GM18867 (cell line): ENCODE results near the gene COL4A1.

ENCODE experiments used
- ATAC-seq: cut with Tn5 transposase; IDR thresholded peaks from one replicate; pipeline ENCODE4 v1.9.1; 2021; ENCODE audit warnings: mild to moderate bottlenecking, moderate library complexity; ENCODE audit not compliant: unreplicated experiment

Gene COL4A1

DNA sequence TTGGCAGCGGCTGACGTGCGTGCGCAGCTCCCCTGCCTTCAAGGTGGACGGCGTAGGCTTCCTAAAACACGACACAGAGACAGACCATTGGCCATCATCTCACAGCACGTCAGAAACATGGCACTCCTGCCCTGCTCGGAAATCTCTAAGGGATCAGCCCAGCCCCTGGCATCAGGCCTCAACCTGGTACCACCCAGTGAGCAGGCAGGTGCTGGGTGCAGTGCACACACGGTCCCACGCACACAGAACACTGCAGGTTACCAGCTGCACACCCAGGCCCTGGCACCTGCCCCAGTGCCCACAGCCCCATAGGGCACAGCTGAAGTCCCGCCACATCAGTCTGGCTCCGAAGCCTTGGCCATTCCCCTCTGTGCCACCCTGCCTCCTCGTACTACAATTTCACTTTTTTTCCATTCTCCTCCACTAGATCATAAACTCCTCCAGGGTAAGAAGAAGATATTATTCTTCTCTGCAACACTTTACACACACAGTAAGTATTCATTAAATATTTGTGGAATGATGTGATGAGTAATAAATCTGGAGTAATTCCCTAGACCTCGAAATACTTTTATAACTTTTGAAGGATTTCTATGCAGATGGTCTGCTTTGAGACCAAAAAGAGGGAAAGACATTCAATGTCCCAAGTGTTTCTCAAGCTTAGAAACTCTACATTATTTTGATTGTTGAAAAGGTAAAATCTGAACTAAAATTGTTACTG, 156.4 kb downstream of the COL4A1 start:
- no peak for ATAC-seq

DNA sequence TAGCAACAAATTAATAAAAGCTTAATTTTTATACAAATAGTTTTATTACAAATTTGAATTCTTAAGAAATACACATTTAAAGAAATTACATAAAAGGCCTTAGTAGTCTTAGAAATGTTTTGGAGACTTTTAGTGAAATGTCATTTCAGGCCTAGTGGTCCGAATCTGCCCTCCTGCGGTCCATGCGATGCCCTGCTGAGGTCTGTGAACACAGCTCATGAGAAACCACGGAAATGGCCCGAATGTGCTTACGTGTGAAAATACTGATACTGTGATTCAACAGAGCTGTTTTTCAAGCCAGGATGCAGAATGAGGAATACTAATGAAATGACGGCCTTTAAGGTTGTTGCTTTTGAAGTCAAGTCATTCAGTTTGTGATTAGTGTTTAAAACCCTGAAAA, 157.9 kb downstream of the COL4A1 start:
- no peak for ATAC-seq

DNA sequence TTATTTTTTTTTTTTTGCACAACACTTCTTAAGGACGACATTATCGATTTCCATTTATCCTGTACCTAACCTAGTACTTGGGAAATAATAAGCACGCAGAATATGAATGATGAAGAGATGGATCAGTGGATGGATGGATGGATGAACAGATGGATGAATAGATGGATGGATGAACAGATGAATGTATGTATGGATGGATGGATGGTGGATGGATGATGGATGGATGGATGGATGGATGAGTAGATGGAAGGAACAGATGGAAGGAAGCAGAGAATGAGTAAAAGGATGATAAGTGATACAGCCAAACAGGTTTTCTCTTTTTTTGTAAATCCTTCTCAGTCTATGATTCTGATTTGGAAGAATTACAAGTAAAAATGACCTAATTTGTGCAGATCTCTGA, 166.9 kb downstream of the COL4A1 start:
- ATAC-seq, result no peak

DNA sequence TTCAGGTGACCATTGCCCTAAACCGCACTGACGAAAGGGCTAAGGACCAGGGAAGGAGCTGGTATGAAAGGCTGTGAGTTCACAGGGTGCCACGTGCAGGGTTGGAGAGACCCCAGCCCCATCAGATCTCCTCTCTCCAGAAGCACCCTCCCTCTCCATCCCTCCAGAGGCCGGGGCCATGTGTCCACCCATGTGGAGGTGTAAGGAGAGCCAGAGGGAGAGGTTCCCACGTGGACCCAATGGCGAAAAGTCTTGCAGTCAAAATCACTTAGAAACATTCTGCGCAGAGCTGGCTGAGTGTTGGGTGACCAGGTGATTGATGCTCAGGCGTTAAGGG, 168.3 kb downstream of the COL4A1 start:
- no peak for ATAC-seq

DNA sequence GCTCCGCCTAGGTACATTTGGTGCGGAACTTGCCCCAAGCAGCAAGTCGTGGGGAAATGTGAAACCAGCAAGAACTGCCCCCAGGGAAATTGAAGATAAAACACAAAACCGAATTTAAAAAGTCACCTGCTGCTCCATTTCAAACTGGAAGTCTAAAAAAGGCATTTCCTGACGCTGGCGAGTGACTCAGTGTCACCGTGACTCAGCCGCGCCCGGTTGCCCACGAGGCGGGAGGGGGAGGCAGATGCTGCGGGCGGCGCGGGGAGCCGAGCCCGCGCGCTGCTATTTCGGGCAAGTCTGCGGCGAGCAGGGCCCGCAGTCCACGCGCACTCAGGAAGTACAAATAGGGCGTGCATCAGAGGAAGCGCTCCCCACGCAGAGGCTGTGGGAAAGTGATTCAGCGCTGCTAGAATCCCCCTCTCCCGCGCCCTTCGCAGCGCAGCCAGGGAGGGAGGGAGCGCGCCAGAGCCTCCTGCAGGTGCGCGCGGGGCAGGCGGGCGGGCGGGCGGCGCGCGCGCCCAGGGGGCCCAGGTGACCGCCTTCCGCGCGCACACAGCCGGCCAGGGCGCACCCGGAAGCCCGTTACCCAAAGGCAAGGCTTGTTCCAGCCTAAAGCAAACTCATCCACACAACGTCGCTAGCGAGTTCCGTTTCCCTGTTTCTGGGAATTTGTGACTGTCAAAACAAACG, 168.8 kb downstream of the COL4A1 start:
- peak; percentile 66 for ATAC-seq

DNA sequence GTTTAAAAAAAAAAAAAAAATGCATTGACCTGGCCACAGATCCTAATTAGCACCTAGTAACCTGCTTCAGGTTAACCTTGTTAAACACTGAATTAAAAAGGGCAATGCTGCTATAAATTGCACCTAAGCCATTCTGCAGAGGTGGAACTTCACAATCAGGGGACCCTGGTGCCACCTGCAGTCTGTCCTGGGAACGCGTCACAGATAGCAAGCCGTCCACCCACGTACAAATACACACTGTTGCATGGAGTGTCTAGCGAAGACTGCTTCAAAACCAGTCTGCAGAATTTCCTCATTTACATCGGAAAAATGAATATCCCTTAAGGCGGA, 169.3 kb downstream of the COL4A1 start:
- peak; percentile 87 for ATAC-seq

DNA sequence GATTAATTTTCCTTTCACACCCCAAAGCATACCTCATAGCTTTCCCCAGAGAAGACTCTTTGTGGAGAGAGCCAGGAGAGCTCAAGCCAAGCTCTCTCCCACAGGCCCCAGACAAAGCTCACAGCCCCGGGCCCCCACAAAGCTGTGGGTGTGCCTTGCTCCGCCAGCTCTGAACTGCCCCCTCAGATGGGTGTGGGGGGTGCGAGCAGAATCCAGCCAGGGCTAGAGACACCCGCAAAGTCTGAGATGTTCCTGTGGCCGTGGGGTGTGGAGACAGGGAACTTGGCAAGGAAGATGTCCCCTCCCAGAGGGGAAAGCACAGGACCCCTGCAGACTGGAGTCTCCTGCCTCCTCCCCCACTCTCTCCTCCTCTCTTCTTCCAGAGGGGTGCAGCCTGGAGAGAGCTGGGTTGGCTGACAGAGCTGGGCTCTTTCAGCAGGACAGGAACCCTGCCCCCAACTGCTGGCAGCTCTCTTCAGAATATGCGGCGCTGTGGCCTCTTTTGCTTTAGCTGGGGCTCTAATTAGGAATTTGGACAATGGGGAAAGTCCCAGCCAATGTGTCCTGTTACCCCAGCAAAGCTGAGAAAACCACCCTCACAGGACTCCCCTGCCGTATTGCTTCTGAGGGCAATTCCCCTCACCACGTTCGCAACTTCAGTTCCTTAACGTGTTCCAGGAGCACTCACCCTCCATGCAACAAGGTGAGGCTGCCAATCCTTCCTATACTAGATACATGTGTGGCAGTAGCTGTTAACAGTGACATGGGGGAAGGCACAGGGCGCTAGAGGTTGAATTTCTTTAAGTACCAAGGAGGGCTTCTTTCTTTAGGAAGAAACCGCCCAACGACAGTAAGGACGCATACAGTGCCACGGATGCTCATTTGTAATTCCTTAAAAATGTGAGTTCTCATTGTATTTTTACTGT, 170.0 kb downstream of the COL4A1 start:
- no peak for ATAC-seq

DNA sequence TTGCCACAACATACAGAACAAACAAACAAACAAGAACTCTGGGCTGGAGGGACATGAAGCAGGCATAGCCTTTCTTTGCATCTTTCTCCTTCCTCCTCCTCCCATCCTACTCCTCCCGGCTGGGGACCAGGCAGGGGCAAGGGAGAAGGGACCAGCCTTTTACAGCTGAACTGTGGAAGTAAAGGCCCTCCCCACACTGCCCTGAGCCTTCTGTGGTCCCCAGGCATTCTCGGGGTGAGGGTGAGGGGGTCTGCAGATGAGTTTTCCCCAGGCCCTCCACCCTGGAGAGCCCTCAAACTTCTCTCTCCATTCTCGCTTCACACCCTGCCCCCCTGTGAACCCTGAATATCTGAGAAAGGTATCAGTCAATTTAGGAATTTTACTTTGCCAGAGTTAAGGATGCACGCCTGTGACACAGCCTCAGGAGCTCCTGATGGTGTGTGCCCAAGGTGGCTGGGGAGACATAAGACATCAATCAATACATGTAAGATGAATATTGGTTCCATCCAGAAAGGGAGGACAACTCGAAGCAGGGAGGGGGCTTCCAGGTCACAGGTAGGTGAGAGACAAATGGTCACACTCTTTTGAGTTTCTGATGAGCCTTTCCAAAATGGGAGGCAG, 170.9 kb downstream of the COL4A1 start:
- no peak for ATAC-seq

DNA sequence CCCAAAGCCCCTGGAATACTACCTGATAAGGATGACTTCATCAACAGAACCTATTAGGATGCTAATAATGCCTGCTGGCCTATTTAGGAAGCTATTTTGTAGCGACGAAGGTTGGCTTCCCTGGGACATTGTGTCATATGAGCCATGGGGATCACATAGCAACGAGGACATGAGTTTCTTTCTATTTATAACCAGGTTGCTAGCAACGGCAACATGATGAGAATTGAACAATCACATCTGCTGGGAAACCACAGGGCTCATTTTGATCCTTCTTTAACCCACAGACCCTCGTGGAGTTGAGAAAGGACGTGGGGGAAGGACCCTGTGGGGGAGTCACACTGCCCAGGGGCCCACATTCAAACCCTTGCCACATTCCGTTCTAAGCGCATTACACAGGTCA, 172.2 kb downstream of the COL4A1 start:
- ATAC-seq, result no peak

DNA sequence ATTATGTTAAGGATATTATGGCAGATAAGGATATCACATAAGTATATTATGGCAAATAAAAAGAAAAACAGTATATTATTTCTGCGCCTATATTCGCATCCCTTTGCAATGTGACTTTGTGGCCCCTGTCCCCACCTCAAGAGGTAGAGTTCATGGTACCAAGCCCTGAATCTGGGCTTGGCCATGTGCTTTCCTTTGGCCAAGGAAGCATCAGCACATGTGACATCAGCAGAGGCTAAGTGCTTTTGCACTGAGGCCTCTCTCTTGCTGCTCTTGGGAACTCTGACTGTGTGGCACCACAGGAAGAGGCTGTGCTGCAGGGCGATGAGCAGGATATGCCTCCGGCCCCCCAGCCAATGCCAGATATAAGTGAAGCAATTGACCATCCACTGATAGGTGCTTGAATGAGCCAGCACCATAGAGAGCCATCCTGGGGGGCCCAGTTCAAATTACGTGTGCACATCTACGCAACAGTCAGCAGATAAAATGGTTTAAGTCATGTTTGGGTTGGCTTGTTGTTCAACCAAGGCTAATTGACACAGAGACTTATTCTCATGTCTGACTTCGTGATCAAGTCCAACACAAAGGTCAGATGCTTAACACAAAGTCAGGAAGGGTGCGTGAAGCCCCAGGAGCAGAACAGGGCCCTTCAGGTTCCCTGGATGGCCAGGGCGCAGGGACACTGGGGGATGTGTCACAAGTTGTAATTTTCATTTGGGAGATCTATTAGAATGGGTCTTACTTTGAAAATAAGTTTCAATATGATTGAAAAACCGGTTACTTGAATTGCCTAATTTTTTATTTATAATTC, 173.3 kb downstream of the COL4A1 start:
- ATAC-seq, result no peak

DNA sequence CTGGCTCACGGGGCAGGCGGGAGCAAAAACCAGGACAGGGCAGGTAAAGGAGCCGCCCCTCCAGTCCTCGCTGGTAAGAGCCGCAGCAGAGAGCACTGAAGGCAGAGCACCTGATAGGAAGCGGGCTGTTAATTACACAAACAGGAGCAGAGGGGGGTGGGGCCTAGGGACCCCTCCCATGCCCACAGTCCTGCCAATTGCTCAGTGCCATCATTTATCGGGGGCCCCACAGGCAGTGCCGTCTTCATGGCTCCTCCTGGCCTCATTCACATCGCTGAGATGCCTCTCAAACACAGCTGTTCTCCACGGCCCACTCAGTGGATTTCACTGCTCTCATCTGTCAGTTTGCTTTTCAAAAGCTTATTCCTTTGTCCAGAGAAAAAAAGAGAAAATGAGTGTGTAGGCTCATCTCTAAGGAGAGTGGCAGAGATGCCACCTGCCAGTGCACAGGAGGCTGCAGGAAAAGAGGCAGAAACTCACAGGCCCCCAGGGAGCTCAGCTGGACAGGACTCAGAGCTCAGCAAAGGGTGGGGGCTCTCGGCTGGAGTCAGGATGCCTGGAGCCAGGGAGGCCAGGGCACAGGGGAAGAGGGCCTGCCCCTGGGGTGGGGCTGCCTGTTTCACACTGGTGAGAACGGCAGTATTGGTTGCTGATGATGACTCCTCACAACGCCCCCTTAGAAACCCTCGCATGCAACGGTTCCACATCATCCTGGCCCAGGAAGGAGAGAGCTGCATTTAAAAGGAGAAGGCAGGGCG, 174.6 kb downstream of the COL4A1 start:
- ATAC-seq, result no peak

DNA sequence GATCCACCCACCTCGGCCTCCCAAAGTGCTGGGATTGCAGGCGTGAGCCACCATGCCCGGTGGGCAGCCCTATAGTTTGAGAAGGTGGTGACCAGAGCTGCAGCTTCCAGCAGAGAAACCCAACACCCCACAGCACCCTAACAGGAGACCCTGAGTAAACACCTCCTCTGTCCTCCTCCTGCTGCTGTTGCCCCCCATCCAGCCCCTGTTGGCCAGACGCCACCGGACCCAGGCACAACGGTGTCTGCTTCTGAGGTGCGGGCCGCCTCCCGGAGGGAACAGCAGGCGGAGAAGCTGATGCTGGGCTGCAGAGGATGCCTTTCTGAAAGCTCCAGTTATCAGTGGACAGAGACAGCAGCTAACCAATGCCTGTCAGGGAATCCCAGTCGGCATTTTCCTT, 175.5 kb downstream of the COL4A1 start:
- ATAC-seq, result no peak

DNA sequence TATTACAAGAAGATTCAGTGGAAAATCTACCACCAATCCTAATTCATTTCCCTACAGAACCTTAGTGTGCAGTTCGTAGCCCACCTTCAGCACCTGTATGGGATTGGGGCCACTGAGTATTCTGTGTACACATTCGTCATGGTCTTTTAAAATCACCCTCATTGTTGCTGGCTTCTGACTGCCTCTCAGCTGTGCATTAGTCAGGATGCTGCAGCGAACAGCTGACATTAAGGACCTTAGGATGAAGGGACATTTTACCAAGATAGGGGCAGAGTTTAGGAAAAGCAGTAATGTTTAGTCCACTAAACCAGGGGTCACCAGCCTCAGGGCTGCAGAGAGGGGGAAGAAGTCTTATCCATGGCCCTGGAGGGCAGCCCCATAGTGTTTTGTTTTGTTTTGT, 176.5 kb downstream of the COL4A1 start:
- no peak for ATAC-seq

DNA sequence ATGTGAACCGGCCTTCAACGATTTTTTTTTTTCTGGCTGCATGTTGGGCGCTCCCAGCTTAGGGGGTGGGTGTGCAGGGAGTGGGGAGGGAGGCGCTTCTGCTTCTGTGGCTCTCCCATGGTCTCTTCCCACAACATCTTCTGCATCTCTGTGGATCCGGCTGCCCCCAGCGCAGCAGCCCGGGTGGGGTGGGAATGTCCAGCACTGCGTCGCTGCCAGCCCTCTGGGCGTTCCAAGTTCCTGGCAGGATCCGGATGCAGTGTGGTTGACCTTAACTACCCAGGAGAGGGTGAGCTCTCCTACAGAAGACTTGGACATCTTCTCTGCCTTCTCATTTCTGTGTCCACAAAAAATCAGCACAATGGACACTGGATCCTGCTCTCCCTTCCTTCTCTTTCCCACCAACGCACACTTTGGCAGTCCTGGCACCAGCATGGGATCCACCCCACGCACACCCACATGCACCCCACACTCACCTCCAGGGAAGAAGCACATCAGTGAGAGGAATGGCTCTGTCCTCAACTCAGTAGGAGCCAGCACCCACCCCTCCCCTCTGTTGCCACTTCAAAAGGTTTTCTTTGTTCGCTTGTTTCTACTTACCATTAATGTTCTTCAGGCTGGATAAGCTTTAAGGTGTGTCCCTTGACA, 177.3 kb downstream of the COL4A1 start:
- no peak for ATAC-seq

DNA sequence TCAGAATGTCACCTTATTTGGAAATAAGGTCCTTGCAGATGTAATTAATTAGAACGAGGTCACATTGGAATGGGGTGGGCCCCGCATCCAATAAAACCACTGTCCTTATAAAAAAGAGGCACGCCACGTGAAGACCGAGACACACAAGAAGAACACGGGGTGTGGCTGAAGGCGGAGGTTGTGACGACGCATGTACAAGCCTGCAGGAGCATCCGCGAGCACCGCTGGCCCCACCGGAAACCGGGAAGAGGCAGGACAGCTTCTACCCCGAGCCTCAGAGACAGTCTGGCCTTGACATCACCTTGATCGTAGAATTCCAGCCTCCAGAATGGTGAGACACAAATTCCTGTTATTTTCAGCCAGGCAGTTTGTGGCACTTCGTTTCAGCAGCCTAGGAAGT, 177.9 kb downstream of the COL4A1 start:
- ATAC-seq, result no peak

DNA sequence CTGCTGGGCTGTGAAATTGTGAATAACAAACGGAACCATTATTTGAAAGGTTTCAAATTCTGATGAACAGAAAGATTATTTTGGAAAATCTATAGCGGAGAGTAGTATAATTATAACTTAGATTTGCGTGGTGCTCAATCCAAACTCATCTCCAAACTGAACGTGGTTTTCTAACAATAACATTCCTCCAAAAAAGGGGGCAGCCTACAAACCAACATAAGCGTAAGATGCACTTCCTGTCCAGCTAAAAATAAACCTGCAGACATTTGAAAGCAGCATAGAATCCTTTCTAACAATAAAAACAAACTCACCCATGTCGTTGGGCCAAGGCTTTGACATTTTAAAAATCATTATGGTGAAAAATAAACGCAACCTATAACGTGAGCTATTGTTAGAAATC, 178.4 kb downstream of the COL4A1 start:
- ATAC-seq, result no peak

DNA sequence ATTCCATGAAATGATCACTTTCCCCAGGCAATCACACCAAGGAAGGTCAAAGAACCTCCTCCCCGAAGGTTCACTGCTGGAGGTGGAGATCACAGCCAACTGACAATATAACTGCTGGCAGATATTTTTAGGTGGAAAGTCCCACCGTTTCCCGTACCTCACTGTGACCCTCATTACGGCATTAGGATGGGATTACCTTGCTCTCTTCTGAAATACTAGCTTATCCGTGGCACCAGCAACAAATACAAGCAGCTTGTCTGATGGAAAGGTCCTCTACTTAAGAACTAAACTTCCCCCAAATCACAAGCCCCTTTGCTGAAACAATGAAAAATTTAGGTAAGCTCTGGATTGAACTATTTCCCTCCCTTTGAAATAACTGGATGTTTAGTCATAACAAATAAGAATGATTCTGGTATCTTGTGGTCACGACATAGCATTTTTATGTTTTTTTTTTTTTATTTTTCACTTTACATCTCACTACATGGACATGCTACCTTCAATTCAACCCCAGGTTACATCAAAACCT, 178.9 kb downstream of the COL4A1 start:
- no peak for ATAC-seq

DNA sequence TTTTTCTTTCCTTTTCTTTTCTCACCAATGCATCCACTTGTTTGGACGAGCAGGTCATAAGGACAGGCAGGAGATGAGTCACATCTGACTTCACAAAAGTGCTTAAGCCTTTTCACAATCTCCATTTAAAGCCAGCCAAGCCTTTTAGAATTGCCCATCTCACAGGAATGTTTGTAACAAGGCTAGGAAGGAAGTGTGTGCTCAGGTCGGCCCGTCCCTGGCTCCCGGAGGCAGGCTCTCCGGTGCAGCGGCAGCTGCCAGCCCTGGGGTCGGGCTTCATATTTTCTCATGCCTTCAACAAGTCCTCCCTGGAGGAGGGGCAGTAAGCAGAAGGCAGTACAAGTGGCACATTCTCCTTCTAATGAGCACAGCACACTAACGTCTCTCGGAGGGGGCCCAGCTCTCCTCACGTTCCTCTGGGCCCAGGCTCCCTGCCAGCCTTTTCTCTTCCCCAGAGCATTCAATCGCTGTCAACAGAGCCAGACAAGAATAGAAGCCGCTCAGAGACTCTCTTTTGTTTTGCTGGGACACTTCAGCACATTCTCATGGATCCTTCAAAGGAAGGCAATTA, 180.5 kb downstream of the COL4A1 start:
- ATAC-seq, result no peak
